Measurements from ENCODE around the gene OR4K14. TPM values are rescaled to one million over a fixed set of nuclear protein-coding genes. Genes with fewer than 3 reads are reported as not detected.
"Not testable (repeated sequence)": the region's sequence is repeated elsewhere in the genome, so short reads cannot be mapped to it uniquely, and the experiment has no call there.

The OR4K14 gene
- total and polyA plus RNA-seq, 9 donors: not detected

DNA sequence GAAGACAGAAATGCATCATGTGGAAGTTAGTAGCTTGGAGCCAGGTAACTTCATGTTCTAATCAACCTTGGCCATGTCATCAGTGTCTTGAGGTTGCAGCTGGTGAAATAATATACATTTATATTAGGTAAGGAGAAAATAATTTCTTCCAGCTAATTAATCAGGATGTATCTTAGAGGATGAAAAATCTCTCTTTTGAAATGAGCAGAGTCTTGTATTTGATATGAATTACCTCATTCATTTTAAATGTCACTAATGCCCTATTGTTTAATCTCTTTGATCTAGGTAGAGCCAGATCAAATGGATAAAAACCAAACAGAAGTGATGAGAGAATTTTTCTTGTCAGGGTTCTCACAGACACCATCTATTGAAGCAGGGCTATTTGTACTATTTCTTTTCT lies 17.2 kb downstream of the OR4K14 start, which contains the start of gene OR4Q2:
Gene OR4Q2 (plus strand): TSS at position 301 of the 400 bp plus-strand sequence.
- Histone ChIP-seq H3K36me3 (no peaks in the 10 kb centered on the region), H3K9me3 (no peaks in the 10 kb centered on the region), H3K4me3 (no peak within 1 kb of the TSS), H3K4me1 (ENCODE audit: insufficient read depth) (no peaks in the 10 kb centered on the region), H3K27ac (no peak within 1 kb of the TSS), H3K27me3 (no peaks in the 10 kb centered on the region)
- intact Hi-C loops (cut with DNase I): no loop called here
- TF ChIP-seq EP300 (IDR thresholded peaks at IDR 0.05) (no peak), POLR2A (IDR thresholded peaks at IDR 0.05) (no peak), CTCF (IDR thresholded peaks at IDR 0.05) (no peak)
- DNase-seq: no peak

DNA sequence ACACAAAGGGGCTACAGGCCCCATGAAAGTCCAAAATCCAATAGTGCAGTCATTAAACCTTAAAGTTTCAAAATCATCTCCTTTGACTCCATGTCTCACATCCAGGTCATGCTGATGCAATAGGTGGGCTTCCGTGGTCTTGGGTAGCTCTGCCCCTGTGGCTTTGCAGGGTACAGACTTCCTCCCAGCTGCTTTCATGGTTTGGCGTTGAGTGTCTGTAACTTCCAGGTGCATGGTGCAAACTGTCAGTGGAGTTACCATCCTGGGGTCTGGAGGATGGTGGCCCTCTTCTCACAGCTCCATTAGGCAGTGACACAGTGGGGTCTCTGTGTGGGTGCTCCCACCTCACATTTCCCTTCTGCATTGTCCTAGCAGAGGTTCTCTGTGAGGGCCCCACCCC lies 25.7 kb downstream of the OR4K14 start:
- Histone ChIP-seq H3K4me1 (ENCODE audit: insufficient read depth) (no peaks in the 10 kb centered on the region), H3K36me3 (no peaks in the 10 kb centered on the region), H3K4me3 (no peak overlapping the region), H3K27ac (no peak overlapping the region), H3K27me3 (no peaks in the 10 kb centered on the region), H3K9me3 (no peaks in the 10 kb centered on the region)
- intact Hi-C loops (cut with DNase I): no loop called here
- 57 to 65% (median 62%) methylated on average over 2 of the region's 2 CpGs for WGBS, 3 donors
- TF ChIP-seq CTCF (IDR thresholded peaks at IDR 0.05) (no peak), EP300 (IDR thresholded peaks at IDR 0.05) (no peak), POLR2A (IDR thresholded peaks at IDR 0.05) (no peak)
- DNase-seq: no peak

DNA sequence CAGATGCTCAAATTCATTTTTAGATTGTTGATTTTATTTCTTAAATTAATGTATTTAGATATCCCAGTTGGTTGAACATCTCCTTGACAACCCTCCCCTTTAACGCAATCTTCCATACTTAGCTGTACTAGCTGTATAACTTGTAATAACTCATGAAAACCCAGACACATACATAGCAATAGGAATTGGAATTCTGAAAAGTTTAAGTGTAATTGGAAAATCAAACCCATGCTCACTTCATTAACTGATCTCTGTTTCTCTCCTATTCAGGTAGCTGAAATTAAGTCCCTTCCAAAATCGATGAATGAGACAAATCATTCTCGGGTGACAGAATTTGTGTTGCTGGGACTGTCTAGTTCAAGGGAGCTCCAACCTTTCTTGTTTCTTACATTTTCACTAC lies 43.8 kb downstream of the OR4K14 start, which contains the start of gene OR4K15:
Gene OR4K15 (plus strand): TSS at position 301 of the 400 bp plus-strand sequence. CDS start 0 bp downstream, at position 301.
- Histone ChIP-seq H3K27ac (no peak within 1 kb of the TSS), H3K9me3 (no peaks in the 10 kb centered on the region), H3K27me3 (no peaks in the 10 kb centered on the region), H3K36me3 (no peaks in the 10 kb centered on the region), H3K4me1 (ENCODE audit: insufficient read depth) (no peaks in the 10 kb centered on the region), H3K4me3 (no peak within 1 kb of the TSS)
- intact Hi-C loops (cut with DNase I): no loop called here
- WGBS, 3 donors: 90 to 96% (median 94%) methylated on average over 3 of the region's 3 CpGs
- TF ChIP-seq POLR2A (IDR thresholded peaks at IDR 0.05): no peak
- no peak for TF ChIP-seq EP300 (IDR thresholded peaks at IDR 0.05)
- no peak for TF ChIP-seq CTCF (IDR thresholded peaks at IDR 0.05)
- no peak for DNase-seq

DNA sequence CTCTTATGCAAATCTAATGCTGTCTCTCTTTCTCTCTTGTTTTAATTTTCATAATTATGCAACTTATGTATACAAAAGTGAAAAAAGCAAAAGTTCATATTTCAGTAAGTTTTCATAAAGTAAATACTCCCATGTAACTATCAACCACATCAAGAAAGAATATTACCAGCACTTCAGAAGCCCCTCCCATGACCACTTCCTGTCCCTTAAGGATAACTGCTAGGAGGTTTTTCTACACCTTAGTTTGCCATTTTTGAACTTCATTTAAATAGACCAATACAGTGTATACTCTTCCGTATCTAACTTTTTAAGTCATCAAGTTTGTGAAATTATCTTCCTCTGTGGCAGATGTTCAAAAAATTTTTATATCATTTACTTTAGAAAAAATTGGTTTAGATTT lies 44.3 kb downstream of the OR4K14 start:
- H3K27me3 ChIP-seq: no peaks in the 10 kb centered on the region
- H3K4me1 ChIP-seq (ENCODE audit: insufficient read depth): no peaks in the 10 kb centered on the region
- H3K4me3 ChIP-seq: no peak overlapping the region
- no peak for DNase-seq
- TF ChIP-seq CTCF (IDR thresholded peaks at IDR 0.05) (no peak), POLR2A (IDR thresholded peaks at IDR 0.05) (no peak), EP300 (IDR thresholded peaks at IDR 0.05) (no peak)
- H3K36me3 ChIP-seq: no peaks in the 10 kb centered on the region
- no peaks in the 10 kb centered on the region for H3K9me3 ChIP-seq
- 65 to 77% (median 66%) methylated on average over 1 of the region's 1 CpG for WGBS, 3 donors
- intact Hi-C loops (cut with DNase I): no loop called here
- no peak overlapping the region for H3K27ac ChIP-seq

- 43 to 86% (median 61%) methylated on average over 2 of the region's 2 CpGs for WGBS, 3 donors
- intact Hi-C loops (cut with DNase I); DNase-seq: not testable (repeated sequence)
These were observed 49.4 kb downstream of the OR4K14 start for GRCh38 chr14:19969735-19970134.

More at GRCh38 chr14:19969735-19970134, 49.4 kb downstream of the OR4K14 start:
- not testable (repeated sequence) for H3K4me1 ChIP-seq (ENCODE audit: insufficient read depth); H3K27ac ChIP-seq; H3K27me3 ChIP-seq; H3K9me3 ChIP-seq; H3K4me3 ChIP-seq; H3K36me3 ChIP-seq

Other genes with a start within 250 kb of the OR4K14 start
- not detected for gene OR4M1, start 245.8 kb downstream of the OR4K14 start, total RNA-seq
- gene OR4M1, start 245.8 kb downstream of the OR4K14 start, polyA plus RNA-seq: not detected
- not detected for gene OR4N2, start 215.5 kb downstream of the OR4K14 start, total RNA-seq
- gene OR4N2, start 215.5 kb downstream of the OR4K14 start, polyA plus RNA-seq: not detected
- gene OR4K2, start 144.2 kb downstream of the OR4K14 start, total RNA-seq: not detected
- gene OR4K2, start 144.2 kb downstream of the OR4K14 start, polyA plus RNA-seq: not detected
- gene OR4K5, start 98.7 kb downstream of the OR4K14 start, total RNA-seq: not detected
- gene OR4K5, start 98.7 kb downstream of the OR4K14 start, polyA plus RNA-seq: not detected
- not detected for gene OR4K1, start 88.4 kb downstream of the OR4K14 start, total RNA-seq
- gene OR4K1, start 88.4 kb downstream of the OR4K14 start, polyA plus RNA-seq: not detected
- gene OR4K15, start 43.7 kb downstream of the OR4K14 start, total RNA-seq: not detected
- not detected for gene OR4K15, start 43.7 kb downstream of the OR4K14 start, polyA plus RNA-seq
- not detected for gene OR4Q2, start 17.1 kb downstream of the OR4K14 start, total RNA-seq
- not detected for gene OR4Q2, start 17.1 kb downstream of the OR4K14 start, polyA plus RNA-seq
- gene OR4K13, start 16.7 kb upstream of the OR4K14 start, total RNA-seq: not detected
- not detected for gene OR4K13, start 16.7 kb upstream of the OR4K14 start, polyA plus RNA-seq
- not detected for gene OR4L1, start 40.7 kb upstream of the OR4K14 start, total RNA-seq
- not detected for gene OR4L1, start 40.7 kb upstream of the OR4K14 start, polyA plus RNA-seq
- not detected for gene OR4K17, start 91.4 kb upstream of the OR4K14 start, total RNA-seq
- not detected for gene OR4K17, start 91.4 kb upstream of the OR4K14 start, polyA plus RNA-seq
- gene OR4N5, start 119.5 kb upstream of the OR4K14 start, total RNA-seq: not detected
- gene OR4N5, start 119.5 kb upstream of the OR4K14 start, polyA plus RNA-seq: not detected
- not detected for gene OR11G2, start 171.6 kb upstream of the OR4K14 start, total RNA-seq
- gene OR11G2, start 171.6 kb upstream of the OR4K14 start, polyA plus RNA-seq: not detected
- gene OR11H6, start 204.4 kb upstream of the OR4K14 start, total RNA-seq: not detected
- not detected for gene OR11H6, start 204.4 kb upstream of the OR4K14 start, polyA plus RNA-seq
- gene OR11H7, start 209.7 kb upstream of the OR4K14 start, total RNA-seq: not detected
- not detected for gene OR11H7, start 209.7 kb upstream of the OR4K14 start, polyA plus RNA-seq
- not detected for gene OR11H4, start 220.0 kb upstream of the OR4K14 start, total RNA-seq
- gene OR11H4, start 220.0 kb upstream of the OR4K14 start, polyA plus RNA-seq: not detected

All from ovary (tissue), 9 donors.